Heart right ventricle (tissue), 16 donors: ENCODE results near the gene PAX5. TPM values are rescaled to one million over a fixed set of nuclear protein-coding genes. Genes with fewer than 3 reads are reported as not detected.

ENCODE experiments used
- ATAC-seq, 8 donors: fragments of 200-7000 bp; cut with Tn5 transposase; one replicate each; pipeline ENCODE4 v1.9.1; 2020; ENCODE audit warnings: mild to moderate bottlenecking in 8 of 8, moderate library complexity in 8 of 8, moderate number of reproducible peaks in 1 of 8
- DNase-seq, 2 donors: peaks; one replicate each; pipeline ENCODE4 v3.0.0-alpha.2; 2020
- H3K27ac ChIP-seq, 10 donors: fragments of 200-600 bp; sonication (generic) in 2 of 10; one replicate each; pipeline versions ENCODE4 v1.5.0 to v1.8.0; 2020 to 2022; ENCODE audit warnings: mild to moderate bottlenecking in 3 of 10
- H3K27me3 ChIP-seq, 7 donors: fragments of 200-600 bp; one replicate each; pipeline ENCODE4 v1.8.0; 2021 to 2022; ENCODE audit warnings: mild to moderate bottlenecking in 2 of 7
- H3K36me3 ChIP-seq, 9 donors: fragments of 200-600 bp; sonication (generic) in 1 of 9; one replicate each; pipeline versions ENCODE4 v1.5.0 to v1.8.0; 2020 to 2022; ENCODE audit warnings: mild to moderate bottlenecking in 2 of 9
- H3K4me1 ChIP-seq, 9 donors: fragments of 200-600 bp; sonication (generic) in 1 of 9; one replicate each; pipeline versions ENCODE4 v1.5.0 to v1.8.0; 2020 to 2022; ENCODE audit warnings: mild to moderate bottlenecking in 4 of 9
- H3K4me3 ChIP-seq, 10 donors: fragments of 200-600 bp; sonication (generic) in 2 of 10; one replicate each; pipeline versions ENCODE4 v1.5.0 to v1.8.0; 2020 to 2022; ENCODE audit warnings: mild to moderate bottlenecking in 7 of 10, moderate library complexity in 2 of 10
- H3K9me3 ChIP-seq, 11 donors: fragments of 200-600 bp in 10 of 11; sonication (generic) in 2 of 11; one replicate each; pipeline versions ENCODE4 v1.5.0 to v1.8.0; 2013 to 2022; ENCODE audit warnings: mild to moderate bottlenecking in 2 of 11, control low read depth in 1 of 11, moderate library complexity in 1 of 11
- WGBS, 2 donors: extraction: QIAGEN DNeasy Blood & Tissue Kit; methylation state at CpG; one replicate each; pipeline ENCODE4 v1.1.7; 2013; ENCODE audit warnings: inconsistent platforms in 1 of 2; 5-methylcytosine and 5-hydroxymethylcytosine counted together
- intact Hi-C, 10 donors: fragments of 100-400 bp; cut with DNase I; formaldehyde crosslinking; loops; one replicate each; pipeline versions ENCODE4 v1.11.1 to v1.14.2; 2022
- polyA plus RNA-seq, 2 donors: library from polyadenylated mRNA; stranded (reverse); fragments of 200-250 nt; gene quantifications; one replicate each; pipeline ENCODE4 v1.2.3, GENCODE V29; 2013
- total RNA-seq, 10 donors: library from RNA; stranded (reverse); fragmentation: NEBNext Ultra II Directional in 3 of 10; extraction: Animal tissue kit (Norgen Biotek cat#: 25700) in 3 of 10; gene quantifications; one replicate each; pipeline versions ENCODE4 v1.2.1 to v1.2.4, GENCODE V29; 2021 to 2023
- TF ChIP-seq, protein P1 (sequence below), 9 donors: fragments of 200-600 bp; sonication (generic) in 2 of 9; IDR thresholded peaks; one replicate each; pipeline versions ENCODE4 v1.5.0 to v1.8.0; 2021 to 2022; ENCODE audit warnings: antibody characterized with exemption in 9 of 9, mild to moderate bottlenecking in 5 of 9, moderate library complexity in 1 of 9
- donor health status: Arrhythmogenic right ventricular cardiomyopathy.
- donor health status: ischemic (EF 13 %, LVEDD 7.1; RV severe dilation, severe dysfunction).
- donor health status: healthy with polysubstance abuse.
- donor health status: DM: no; HTN: yes; CAD: no.
- donor health status: DM: no; HTN: no; CAD: no.
- donor health status: ischemic (EF 25% LVEDD 6.9; RV normal size, moderate dysfunction).
- donor health status: ischemic (EF 25% LVEDD 5.7; RV mildly dilated, moderate dysfunction).
- donor health status: healthy.
- donor health status: DM: yes; HTN: yes; CAD: no.
- donor health status: Ischemic cardiomyopathy.
- donor health status: ischemic (EF 35%, LVEDD 5.7; RV mildly dilated, moderate dysfunction).
- donor health status: nonischemic (EF 11% LVEDD 7.7; RV severe dilation, severe dysfunction).
- donor health status: DM: yes; HTN: yes; CAD: no.
- donor health status: PGD.
- donor health status: ischemic (EF 29% LVEDD 5.4; RV normal size, mild dysfunction).
- donor health status: nonischemic (EF 23%, LVEDD 6.1; RV moderate dilation, normal function).

The PAX5 gene
- total and polyA plus RNA-seq, 12 donors, result under 0.01 to 0.09 TPM; not detected in 10

DNA sequence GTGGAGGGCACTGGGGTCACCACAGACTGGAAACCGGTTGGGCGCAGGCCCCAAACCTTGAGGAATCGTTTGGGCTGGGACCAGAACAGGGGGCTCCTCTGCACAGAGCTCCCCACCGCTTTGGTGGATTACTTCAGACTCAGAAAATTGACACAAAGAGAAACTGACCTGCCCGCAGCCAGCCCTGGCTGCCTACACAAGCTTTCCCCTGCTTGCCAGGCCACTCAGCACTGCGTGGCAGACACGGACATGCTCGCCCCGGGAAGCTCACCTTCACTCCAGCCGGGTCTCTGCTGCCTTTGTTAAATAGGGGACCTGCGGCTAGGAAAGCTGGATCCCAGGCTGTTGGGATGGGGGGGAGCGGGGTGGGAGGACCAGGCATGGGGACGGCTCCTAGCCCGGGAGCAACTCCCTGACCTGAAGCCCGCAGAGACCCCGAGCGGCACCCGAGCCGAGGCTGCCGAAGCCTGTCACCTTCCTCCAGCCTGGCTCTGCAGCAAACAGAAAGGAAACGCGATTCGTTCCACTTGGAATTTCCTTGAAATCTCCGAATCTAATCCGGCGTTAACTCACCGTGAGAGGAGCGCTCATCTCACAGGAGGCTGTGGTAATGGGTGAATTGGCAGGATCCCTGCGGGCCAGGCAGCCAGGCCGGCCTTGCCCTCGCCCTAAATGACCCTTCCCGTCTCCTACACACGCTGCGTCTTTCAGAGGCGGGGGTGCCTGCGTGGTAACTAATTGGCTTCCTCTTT lies 8.8 kb downstream of the PAX5 start:
- Histone ChIP-seq H3K4me1 (peaks cover 10 to 49% (median 41%) of the 10 kb centered on the region in 9 donors), H3K4me3 (peak overlapping the region; percentile 13 to 47 (median 41)), H3K36me3 (no peaks in the 10 kb centered on the region), H3K27ac (no peak overlapping the region), H3K9me3 (no peaks in the 10 kb centered on the region), H3K27me3 (peaks cover 51 to 100% (median 100%) of the 10 kb centered on the region in 7 donors)
- TF ChIP-seq, protein P1, sequence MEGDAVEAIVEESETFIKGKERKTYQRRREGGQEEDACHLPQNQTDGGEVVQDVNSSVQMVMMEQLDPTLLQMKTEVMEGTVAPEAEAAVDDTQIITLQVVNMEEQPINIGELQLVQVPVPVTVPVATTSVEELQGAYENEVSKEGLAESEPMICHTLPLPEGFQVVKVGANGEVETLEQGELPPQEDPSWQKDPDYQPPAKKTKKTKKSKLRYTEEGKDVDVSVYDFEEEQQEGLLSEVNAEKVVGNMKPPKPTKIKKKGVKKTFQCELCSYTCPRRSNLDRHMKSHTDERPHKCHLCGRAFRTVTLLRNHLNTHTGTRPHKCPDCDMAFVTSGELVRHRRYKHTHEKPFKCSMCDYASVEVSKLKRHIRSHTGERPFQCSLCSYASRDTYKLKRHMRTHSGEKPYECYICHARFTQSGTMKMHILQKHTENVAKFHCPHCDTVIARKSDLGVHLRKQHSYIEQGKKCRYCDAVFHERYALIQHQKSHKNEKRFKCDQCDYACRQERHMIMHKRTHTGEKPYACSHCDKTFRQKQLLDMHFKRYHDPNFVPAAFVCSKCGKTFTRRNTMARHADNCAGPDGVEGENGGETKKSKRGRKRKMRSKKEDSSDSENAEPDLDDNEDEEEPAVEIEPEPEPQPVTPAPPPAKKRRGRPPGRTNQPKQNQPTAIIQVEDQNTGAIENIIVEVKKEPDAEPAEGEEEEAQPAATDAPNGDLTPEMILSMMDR (IDR thresholded peaks at IDR 0.05), result no peak
- DNase-seq (no peak), ATAC-seq (no peak)
- 4 to 5% methylated on average over 36 of the region's 36 CpGs for WGBS, 2 donors
- intact Hi-C loops, result loop anchor here in 1 of 10 donors (10.0 kb wide), 1 partner anchor 60 kb away; no protein-coding TSS in a partner anchor

DNA sequence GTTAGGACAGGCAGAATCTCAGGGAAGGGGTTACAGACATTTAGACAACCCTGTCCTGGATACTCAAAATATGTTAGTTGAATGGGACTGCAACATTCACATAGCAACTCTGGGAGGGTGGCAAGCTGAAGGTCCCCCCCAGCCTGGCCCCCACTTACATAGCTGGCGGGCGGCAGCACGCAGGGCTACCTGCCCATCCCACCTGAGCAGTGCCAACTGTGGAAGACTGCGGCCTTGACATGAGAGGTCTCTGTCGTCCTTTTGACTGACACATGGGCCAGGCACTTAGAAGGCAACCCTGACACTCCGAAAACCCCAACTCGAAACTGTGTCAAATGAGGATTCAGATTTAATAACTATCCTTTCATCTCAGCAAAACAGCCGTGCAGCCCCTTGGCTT lies 16.5 kb downstream of the PAX5 start:
- Histone ChIP-seq H3K9me3 (no peaks in the 10 kb centered on the region), H3K4me3 (no peak overlapping the region), H3K4me1 (no peaks in the 10 kb centered on the region), H3K36me3 (no peaks in the 10 kb centered on the region), H3K27me3 (peaks cover 0 to 98% (median 94%) of the 10 kb centered on the region in 7 donors), H3K27ac (no peak overlapping the region)
- WGBS, 2 donors, result 83 to 86% methylated on average over 8 of the region's 8 CpGs
- intact Hi-C loops, result no loop called here
- TF ChIP-seq, protein P1 (IDR thresholded peaks at IDR 0.05), result no peak
- DNase-seq, result no peak
- no peak for ATAC-seq

DNA sequence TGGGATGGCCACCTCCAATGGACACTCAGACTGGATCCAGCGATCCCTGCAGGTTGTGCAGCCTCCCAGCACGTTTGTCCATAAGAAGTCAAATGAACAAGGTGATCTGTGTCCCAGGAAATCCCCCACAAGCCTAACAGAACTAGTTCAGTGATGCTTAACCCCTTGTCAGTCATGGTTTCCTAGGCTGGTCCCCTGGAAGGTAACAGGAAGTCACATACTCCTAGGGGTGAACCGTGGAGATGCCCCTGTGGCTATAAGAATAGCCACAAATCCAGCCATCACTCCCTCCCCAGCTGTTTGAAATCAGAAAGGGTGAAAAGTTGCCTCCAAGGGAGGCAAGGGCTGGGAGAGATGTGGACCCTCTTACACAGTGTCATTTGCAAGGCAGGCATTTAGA lies 22.5 kb downstream of the PAX5 start:
- ATAC-seq (no peak), DNase-seq (no peak)
- H3K27ac ChIP-seq, result no peak overlapping the region
- no peaks in the 10 kb centered on the region for H3K36me3 ChIP-seq
- peaks cover 0 to 99% (median 91%) of the 10 kb centered on the region in 7 donors for H3K27me3 ChIP-seq
- no peaks in the 10 kb centered on the region for H3K4me1 ChIP-seq
- intact Hi-C loops, result no loop called here
- H3K9me3 ChIP-seq, result no peaks in the 10 kb centered on the region
- no peak overlapping the region for H3K4me3 ChIP-seq
- TF ChIP-seq, protein P1 (IDR thresholded peaks at IDR 0.05), result no peak
- 48 to 57% methylated on average over 3 of the region's 3 CpGs for whole genome bisulfite sequencing, 2 donors

DNA sequence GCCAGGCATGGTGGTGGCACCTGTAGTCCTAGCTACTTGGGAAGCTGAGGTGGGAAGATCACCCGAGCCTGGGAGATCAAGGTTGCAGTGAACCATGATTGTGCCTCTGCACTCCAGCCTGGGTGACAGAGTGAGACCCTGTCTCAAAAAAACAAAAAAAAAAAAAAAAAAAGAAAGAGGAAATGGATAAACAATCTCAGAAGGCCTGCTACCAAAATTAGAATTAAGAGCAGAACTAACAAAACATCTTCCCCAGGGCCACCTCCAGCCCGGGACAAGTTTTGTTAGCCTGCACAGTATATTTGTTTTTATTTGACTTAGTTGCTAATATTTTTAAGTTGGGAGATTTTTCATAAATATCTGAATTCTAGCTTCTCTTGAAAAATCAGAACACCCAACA lies 23.1 kb downstream of the PAX5 start:
- peaks cover 0 to 99% (median 91%) of the 10 kb centered on the region in 7 donors for H3K27me3 ChIP-seq
- TF ChIP-seq, protein P1 (IDR thresholded peaks at IDR 0.05), result no peak
- no peak overlapping the region for H3K27ac ChIP-seq
- no peaks in the 10 kb centered on the region for H3K4me1 ChIP-seq
- no peak for ATAC-seq
- DNase-seq, result no peak
- no peak overlapping the region for H3K4me3 ChIP-seq
- intact Hi-C loops, result no loop called here
- no peaks in the 10 kb centered on the region for H3K36me3 ChIP-seq
- no peaks in the 10 kb centered on the region for H3K9me3 ChIP-seq
- WGBS, 2 donors, result 62 to 76% methylated on average over 2 of the region's 2 CpGs
